HCT116 (cell line): Measurements from ENCODE around the gene TNNT2. TPM values are rescaled to one million over a fixed set of nuclear protein-coding genes. Genes with fewer than 3 reads are reported as not detected.
A peak's percentile ranks its signal among the peaks of the same experiment; 100 is the strongest.

Experiments
- ATAC-seq: fragments of 200-7000 bp; cut with Tn5 transposase; 2 replicates; pipeline ENCODE4 v1.9.1; 2020; ENCODE audit warnings: mild to moderate bottlenecking, moderate library complexity
- BruUV-seq: library from RNA; stranded (reverse); fragments of 400-500 nt; replicated peaks from 2 replicates; lab custom pipeline; 2021; lab: Mats Ljungman, UMichigan
- CTCF ChIA-PET: fragments of 300-600 bp; sonication (Branson Sonifier 250); formaldehyde crosslinking; loops from one replicate; lab custom pipeline; 2021; ENCODE audit warnings: antibody characterized with exemption; lab: Charles Lee
- POLR2A ChIA-PET: fragments of 300-600, 350-600 bp; sonication (Branson Sonifier 250); formaldehyde crosslinking; loops from one replicate; lab custom pipeline; 2021; ENCODE audit warnings: antibody characterized with exemption; lab: Charles Lee
- RAD21 ChIA-PET, 2 experiments: fragments of 300-600 bp; sonication (Branson Sonifier 250); formaldehyde crosslinking; loops; one replicate each; lab custom pipeline; 2023; ENCODE audit warnings: low total read pairs in 2 of 2; ENCODE audit not compliant: uncharacterized antibody in 2 of 2, unreplicated experiment in 2 of 2, low non-redundant PET in 1 of 2; lab: Charles Lee
- DNase-seq: peaks from one replicate; pipeline ENCODE4 v3.0.0-alpha.2; 2010; ENCODE audit warnings: low read depth, low spot score
- H2AFZ ChIP-seq: fragments of 200-600 bp; shearing (Covaris generic), sonication (generic); 2 replicates; pipeline ENCODE4 v1.6.1; 2017; ENCODE audit warnings: low read depth, mixed run types, mixed read lengths, antibody characterized with exemption, low read length; ENCODE audit not compliant: poor library complexity, severe bottlenecking
- H3K27ac ChIP-seq: 2 replicates; pipeline ENCODE4 v1.5.1; 2012; ENCODE audit warnings: low read depth, low read length
- H3K27me3 ChIP-seq: fragments of 200-600 bp; sonication (generic); 2 replicates; pipeline ENCODE4 v1.6.1; 2016; ENCODE audit warnings: mixed run types, low read length, mixed read lengths; ENCODE audit not compliant: insufficient read depth
- H3K36me3 ChIP-seq, 2 experiments: fragments of 200-500 bp in 1 of 2; fragments of 200-600 bp in 1 of 2; sonication (Bioruptor generic) in 1 of 2; sonication (generic) in 1 of 2; 2 replicates each; pipeline versions ENCODE4 v1.5.1 to v1.6.1; 2014 to 2016; ENCODE audit warnings: low read length in 2 of 2, inconsistent platforms in 1 of 2, mixed read lengths in 1 of 2, mixed run types in 1 of 2; ENCODE audit not compliant: insufficient read depth in 2 of 2, control insufficient read depth in 1 of 2
- H3K4me1 ChIP-seq, 2 experiments: fragments of 200-600 bp in 1 of 2; sonication (generic) in 1 of 2; 2 replicates each; pipeline versions ENCODE4 v1.5.1 to v1.6.1; 2012 to 2017; ENCODE audit warnings: low read length in 2 of 2, inconsistent platforms in 1 of 2, mild to moderate bottlenecking in 1 of 2, mixed read lengths in 1 of 2, mixed run types in 1 of 2, moderate library complexity in 1 of 2; ENCODE audit not compliant: insufficient read depth in 2 of 2, control insufficient read depth in 1 of 2
- H3K4me2 ChIP-seq: fragments of 200-600 bp; sonication (generic); 2 replicates; pipeline ENCODE4 v1.6.1; 2017; ENCODE audit warnings: mixed run types, low read length, mixed read lengths
- H3K4me3 ChIP-seq, 2 experiments: fragments of 200-600 bp in 1 of 2; sonication (generic) in 1 of 2; replicated peaks in 1 of 2; 2 replicates each; pipeline ENCODE4 v1.5.1; 2011 to 2016; ENCODE audit warnings: low read length in 2 of 2, control low read depth in 1 of 2, low read depth in 1 of 2, mild to moderate bottlenecking in 1 of 2, mixed read lengths in 1 of 2, mixed run types in 1 of 2
- H3K79me2 ChIP-seq: fragments of 200-600 bp; sonication (generic); 2 replicates; pipeline ENCODE4 v1.6.1; 2017; ENCODE audit warnings: mild to moderate bottlenecking, mixed run types, low read length, moderate library complexity, mixed read lengths; ENCODE audit not compliant: insufficient read depth
- H3K9ac ChIP-seq: fragments of 200-600 bp; sonication (generic); 2 replicates; pipeline ENCODE4 v1.6.1; 2016; ENCODE audit warnings: low read length, mixed read lengths
- H3K9me2 ChIP-seq: fragments of 200-600 bp; sonication (generic), shearing (Covaris generic); 2 replicates; pipeline ENCODE4 v1.6.1; 2017; ENCODE audit warnings: mixed run types, mild to moderate bottlenecking, moderate library complexity; ENCODE audit not compliant: insufficient read depth
- H3K9me3 ChIP-seq, 2 experiments: fragments of 200-500 bp in 1 of 2; fragments of 200-600 bp in 1 of 2; sonication (Bioruptor generic) in 1 of 2; sonication (generic) in 1 of 2; 2 replicates each; pipeline ENCODE4 v1.6.1; 2014 to 2017; ENCODE audit warnings: low read length in 2 of 2, mixed read lengths in 2 of 2, inconsistent platforms in 1 of 2, low read depth in 1 of 2, mild to moderate bottlenecking in 1 of 2, mixed run types in 1 of 2, moderate library complexity in 1 of 2; ENCODE audit not compliant: control insufficient read depth in 1 of 2, insufficient read depth in 1 of 2
- H4K20me1 ChIP-seq: fragments of 200-600 bp; sonication (generic), shearing (Covaris generic); 2 replicates; pipeline ENCODE4 v1.6.1; 2017; ENCODE audit warnings: mixed run types, mild to moderate bottlenecking, moderate library complexity; ENCODE audit not compliant: insufficient read depth
- EZH2phosphoT487 ChIP-seq: fragments of 200-600 bp; IDR thresholded peaks from 2 replicates; pipeline ENCODE4 v1.6.1; 2018; ENCODE audit warnings: antibody characterized with exemption, borderline replicate concordance
- JUND ChIP-seq: IDR thresholded peaks from 2 replicates; pipeline ENCODE4 v1.6.1; 2012
- RAD21 ChIP-seq: IDR thresholded peaks from 2 replicates; pipeline ENCODE4 v1.6.1; 2012; ENCODE audit warnings: low read depth, mild to moderate bottlenecking
- SRF ChIP-seq: IDR thresholded peaks from 2 replicates; pipeline ENCODE4 v1.6.1; 2012; ENCODE audit warnings: low read depth
- ZBTB33 ChIP-seq: IDR thresholded peaks from 2 replicates; pipeline ENCODE4 v1.6.1; 2011; ENCODE audit warnings: mild to moderate bottlenecking, low read length, moderate library complexity; ENCODE audit not compliant: insufficient replicate concordance; ENCODE audit errors: extremely low read depth
- ZFX ChIP-seq: fragments of 450-650 bp; IDR thresholded peaks from 2 replicates; pipeline ENCODE4 v1.6.1; 2017
- intact Hi-C: fragments of 100-400 bp; cut with micrococcal nuclease; formaldehyde crosslinking; loops from 2 replicates; pipeline ENCODE4 v1.10.0; 2022
- total RNA-seq: library from RNA; stranded (reverse); gene quantifications from one replicate; pipeline ENCODE4 v1.2.1, GENCODE V29; 2021; ENCODE audit not compliant: unreplicated experiment
- TF ChIP-seq, protein P1 (sequence below), 3 experiments: fragments of 200-600 bp in 1 of 3; sonication (generic) in 1 of 3; IDR thresholded peaks in 2 of 3; conservative IDR thresholded peaks in 1 of 3; 2 replicates each; pipeline ENCODE4 v1.5.1; 2012 to 2017; ENCODE audit warnings: low read depth in 2 of 3, low read length in 2 of 3, antibody characterized with exemption in 1 of 3, borderline replicate concordance in 1 of 3, control low read depth in 1 of 3, mild to moderate bottlenecking in 1 of 3, mixed read lengths in 1 of 3, mixed run types in 1 of 3, moderate library complexity in 1 of 3; ENCODE audit not compliant: insufficient read depth in 1 of 3

The TNNT2 gene
- total RNA-seq, 1 experiment from 2014 or later = 2.0 TPM

DNA sequence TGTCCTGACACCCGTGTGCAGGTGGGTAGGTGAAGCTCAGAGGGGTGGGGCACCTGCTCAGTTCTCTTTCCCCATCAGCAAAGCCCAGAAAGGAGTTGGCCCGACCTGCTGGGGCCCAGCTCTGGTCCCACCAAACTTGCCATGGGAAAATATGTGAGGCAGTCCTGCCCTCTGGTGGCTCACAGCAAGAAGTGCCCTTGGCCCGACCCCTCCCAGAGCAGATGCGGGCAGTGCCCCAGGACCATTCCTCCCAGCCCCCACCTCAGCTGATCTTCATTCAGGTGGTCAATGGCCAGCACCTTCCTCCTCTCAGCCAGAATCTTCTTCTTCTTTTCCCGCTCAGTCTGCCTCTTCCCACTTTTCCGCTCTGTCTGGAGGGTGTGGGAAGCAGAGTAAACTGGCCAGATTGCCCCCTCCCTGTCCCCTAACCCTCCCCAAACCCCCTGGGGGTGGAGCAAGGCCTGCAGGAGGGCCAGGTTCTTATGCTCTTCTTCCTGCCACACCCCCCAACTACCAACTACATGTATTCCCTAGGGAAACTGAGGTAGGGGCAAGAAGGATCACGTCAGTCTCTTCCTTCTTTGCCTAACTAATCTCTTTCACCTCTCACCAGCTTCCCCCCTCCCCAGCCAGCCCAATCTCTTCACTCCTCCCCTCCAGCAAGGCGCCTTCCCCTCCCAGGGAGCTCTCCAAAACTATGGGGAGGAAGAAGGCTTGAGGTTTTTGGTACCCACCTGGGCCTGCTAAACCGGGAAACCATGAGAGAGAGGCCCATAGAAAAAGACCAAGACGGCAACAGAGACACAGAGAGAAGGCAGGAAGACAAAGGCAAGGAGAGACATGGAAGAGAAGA, 15.6 kb downstream of the TNNT2 start:
- no peaks in the 10 kb centered on the region for H3K9me3 ChIP-seq
- BruUV-seq = no TSS peak
- H3K4me2 ChIP-seq = no peak overlapping the region
- H3K9ac ChIP-seq = no peak overlapping the region
- peaks cover 9% of the 10 kb centered on the region; the same call in 1 of the 2 replicates for H3K27me3 ChIP-seq
- intact Hi-C loops = loop anchor here (1.0 kb wide), 2 partner anchors 108 to 213 kb away; no protein-coding TSS in a partner anchor
- no peak overlapping the region for H3K4me3 ChIP-seq
- peak; percentile 93 for ATAC-seq
- CTCF ChIA-PET = interaction anchor here (0.7 to 3.5 kb wide), 12 partner anchors 13 to 276 kb away, joined by 3 to 31 read pairs (median 5); no protein-coding TSS in a partner anchor
- TF ChIP-seq ZFX (no peak), ZBTB33 (no peak), EZH2phosphoT487 (no peak), SRF (no peak), RAD21 (peak; percentile 99), JUND (no peak)
- TF ChIP-seq, protein P1, sequence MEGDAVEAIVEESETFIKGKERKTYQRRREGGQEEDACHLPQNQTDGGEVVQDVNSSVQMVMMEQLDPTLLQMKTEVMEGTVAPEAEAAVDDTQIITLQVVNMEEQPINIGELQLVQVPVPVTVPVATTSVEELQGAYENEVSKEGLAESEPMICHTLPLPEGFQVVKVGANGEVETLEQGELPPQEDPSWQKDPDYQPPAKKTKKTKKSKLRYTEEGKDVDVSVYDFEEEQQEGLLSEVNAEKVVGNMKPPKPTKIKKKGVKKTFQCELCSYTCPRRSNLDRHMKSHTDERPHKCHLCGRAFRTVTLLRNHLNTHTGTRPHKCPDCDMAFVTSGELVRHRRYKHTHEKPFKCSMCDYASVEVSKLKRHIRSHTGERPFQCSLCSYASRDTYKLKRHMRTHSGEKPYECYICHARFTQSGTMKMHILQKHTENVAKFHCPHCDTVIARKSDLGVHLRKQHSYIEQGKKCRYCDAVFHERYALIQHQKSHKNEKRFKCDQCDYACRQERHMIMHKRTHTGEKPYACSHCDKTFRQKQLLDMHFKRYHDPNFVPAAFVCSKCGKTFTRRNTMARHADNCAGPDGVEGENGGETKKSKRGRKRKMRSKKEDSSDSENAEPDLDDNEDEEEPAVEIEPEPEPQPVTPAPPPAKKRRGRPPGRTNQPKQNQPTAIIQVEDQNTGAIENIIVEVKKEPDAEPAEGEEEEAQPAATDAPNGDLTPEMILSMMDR (IDR thresholded peaks at IDR 0.05 in 2 of 3, conservative IDR thresholded peaks at IDR 0.05 in 1 of 3; ENCODE audit: borderline replicate concordance in 1 of 3, insufficient read depth in 1 of 3, low read depth in 2 of 3, low read length in 2 of 3) = peak; percentile 79 to 91 (median 88)
- no peaks in the 10 kb centered on the region for H3K36me3 ChIP-seq
- POLR2A ChIA-PET = no interaction called here
- no peaks in the 10 kb centered on the region for H4K20me1 ChIP-seq
- no peaks in the 10 kb centered on the region for H3K9me2 ChIP-seq
- no peak overlapping the region for H3K27ac ChIP-seq
- DNase-seq = peak; percentile 32
- H3K4me1 ChIP-seq = no peaks in the 10 kb centered on the region
- RAD21 ChIA-PET = interaction anchor here (0.6 to 1.9 kb wide), 5 partner anchors 53 to 490 kb away, joined by 3 to 10 read pairs (median 3); no protein-coding TSS in a partner anchor
- H3K79me2 ChIP-seq = no peaks in the 10 kb centered on the region
- H2AFZ ChIP-seq = no peak overlapping the region
